ENCODE data around the gene GPR39.

Gene GPR39

DNA sequence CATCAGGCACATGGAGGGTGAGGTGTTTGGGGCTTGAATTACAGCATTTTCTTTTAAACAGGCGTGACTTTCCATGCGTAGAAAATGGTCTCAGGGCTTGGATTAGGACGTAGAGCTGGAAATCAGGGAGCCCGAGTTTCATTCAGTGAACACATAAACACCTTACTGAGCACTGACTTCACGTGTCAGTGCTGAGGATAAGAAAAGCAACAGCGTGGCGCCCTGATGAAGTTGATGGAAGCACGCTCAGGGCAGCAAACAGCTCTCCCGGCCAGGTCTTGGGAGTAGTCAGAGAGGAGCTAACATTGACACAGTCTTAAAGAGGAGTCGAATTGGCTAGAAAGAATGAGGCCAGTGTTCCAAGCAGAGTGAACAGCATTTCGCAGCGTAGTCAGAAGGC is 142.7 kb downstream of the GPR39 start:
- in situ Hi-C loops (cut with MboI; ENCODE audit: low sequenced_read_pairs), result no loop called here

DNA sequence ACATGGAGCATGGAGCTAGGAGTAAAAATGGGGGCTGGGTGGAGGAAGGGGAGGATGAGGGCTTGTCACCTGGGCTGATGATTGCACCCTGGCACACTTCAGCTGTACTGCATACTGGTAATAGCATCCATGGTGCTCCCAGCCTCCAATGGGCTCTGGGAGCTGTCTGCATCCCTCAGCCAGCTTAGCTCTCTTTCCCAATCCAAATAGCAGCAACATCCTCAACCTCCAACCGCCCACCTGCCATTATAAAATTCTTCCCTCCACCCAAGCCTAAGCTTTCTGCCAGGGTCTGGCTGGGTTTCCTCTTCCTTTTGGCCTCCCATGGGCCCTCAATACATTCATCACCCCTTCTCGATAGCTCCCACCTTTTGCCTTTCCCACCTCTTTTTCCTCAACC is 143.3 kb downstream of the GPR39 start:
- in situ Hi-C loops (cut with MboI; ENCODE audit: low sequenced_read_pairs), result no loop called here

DNA sequence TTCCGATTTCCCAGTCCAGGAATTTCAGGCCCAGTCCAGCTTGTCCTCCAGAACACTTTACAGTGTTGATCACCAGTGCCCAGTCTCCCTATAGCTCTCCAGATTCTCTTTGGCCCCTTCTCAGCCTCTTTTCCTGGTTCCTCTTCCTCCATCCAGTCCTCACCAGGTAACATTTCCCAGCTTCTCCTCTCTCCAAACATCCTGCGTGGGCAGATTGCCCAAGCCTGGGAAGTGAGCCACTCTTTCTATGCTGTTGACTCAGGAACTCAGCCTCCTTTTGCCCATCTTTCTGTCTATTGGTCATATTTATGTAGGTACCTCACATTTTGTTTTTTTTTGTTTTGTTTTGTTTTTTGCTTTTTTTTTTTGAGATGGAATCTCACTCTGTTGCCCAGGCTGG is 144.0 kb downstream of the GPR39 start:
- in situ Hi-C loops (cut with MboI; ENCODE audit: low sequenced_read_pairs), result no loop called here

GRCh38 chr2:132562245-132562644 is 145.6 kb downstream of the GPR39 start:
- in situ Hi-C loops (cut with MboI; ENCODE audit: low sequenced_read_pairs), result no loop called here

GRCh38 chr2:132564065-132564464 is 147.5 kb downstream of the GPR39 start:
- in situ Hi-C loops (cut with MboI; ENCODE audit: low sequenced_read_pairs), result no loop called here

DNA sequence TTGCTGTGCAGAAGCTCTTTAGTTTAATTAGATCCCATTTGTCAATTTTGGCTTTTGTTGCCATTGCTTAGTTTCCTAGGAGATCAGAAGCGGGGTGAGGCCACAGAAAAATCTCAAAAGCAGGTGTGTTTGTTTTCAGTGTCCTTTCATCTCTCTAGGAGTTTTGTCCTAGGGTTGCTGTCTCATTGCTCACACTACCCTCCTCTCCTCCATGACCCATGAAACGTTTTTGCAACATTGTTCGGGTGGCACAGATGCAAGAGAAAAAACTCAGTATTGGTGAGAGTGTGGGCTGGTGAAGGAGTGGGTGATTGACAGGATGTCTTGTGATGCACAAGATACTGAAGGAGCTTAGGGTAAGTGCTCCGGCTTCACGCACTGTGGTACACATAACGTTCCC is 149.8 kb downstream of the GPR39 start:
- in situ Hi-C loops (cut with MboI; ENCODE audit: low sequenced_read_pairs), result no loop called here

GRCh38 chr2:132567682-132568081 is 151.1 kb downstream of the GPR39 start:
- in situ Hi-C loops (cut with MboI; ENCODE audit: low sequenced_read_pairs), result no loop called here

GRCh38 chr2:132568656-132569055 is 152.1 kb downstream of the GPR39 start:
- in situ Hi-C loops (cut with MboI; ENCODE audit: low sequenced_read_pairs), result no loop called here

GRCh38 chr2:132573444-132574007 is 156.9 kb downstream of the GPR39 start:
- in situ Hi-C loops (cut with MboI; ENCODE audit: low sequenced_read_pairs), result no loop called here

- in situ Hi-C loops (cut with MboI; ENCODE audit: low sequenced_read_pairs), result no loop called here
Observed at GRCh38 chr2:132577686-132578085, 161.1 kb downstream of the GPR39 start.

DNA sequence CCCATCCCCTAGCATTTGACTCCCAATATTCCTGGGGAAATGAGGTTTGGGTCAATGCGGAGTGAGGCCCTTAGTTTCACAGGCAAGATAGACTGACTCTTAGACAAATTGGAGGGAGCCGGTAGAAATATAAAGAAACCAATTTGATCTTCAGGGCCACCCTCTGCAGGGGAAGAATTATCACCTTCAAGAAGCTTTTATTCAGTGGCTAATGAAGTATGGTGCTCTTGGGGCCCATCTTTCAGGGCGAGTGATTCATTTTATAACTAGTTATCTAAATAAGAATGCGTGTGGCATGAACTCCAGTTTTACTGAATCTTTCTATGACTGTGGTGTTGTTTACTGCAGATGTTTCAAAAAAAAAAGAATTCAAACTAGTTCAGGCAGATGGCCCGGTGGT is 165.0 kb downstream of the GPR39 start:
- in situ Hi-C loops (cut with MboI; ENCODE audit: low sequenced_read_pairs), result no loop called here

- in situ Hi-C loops (cut with MboI; ENCODE audit: low sequenced_read_pairs), result no loop called here
Observed at GRCh38 chr2:132581991-132582738, 165.6 kb downstream of the GPR39 start.

- in situ Hi-C loops (cut with MboI; ENCODE audit: low sequenced_read_pairs), result no loop called here
Observed at GRCh38 chr2:132583666-132584360, 167.2 kb downstream of the GPR39 start.

DNA sequence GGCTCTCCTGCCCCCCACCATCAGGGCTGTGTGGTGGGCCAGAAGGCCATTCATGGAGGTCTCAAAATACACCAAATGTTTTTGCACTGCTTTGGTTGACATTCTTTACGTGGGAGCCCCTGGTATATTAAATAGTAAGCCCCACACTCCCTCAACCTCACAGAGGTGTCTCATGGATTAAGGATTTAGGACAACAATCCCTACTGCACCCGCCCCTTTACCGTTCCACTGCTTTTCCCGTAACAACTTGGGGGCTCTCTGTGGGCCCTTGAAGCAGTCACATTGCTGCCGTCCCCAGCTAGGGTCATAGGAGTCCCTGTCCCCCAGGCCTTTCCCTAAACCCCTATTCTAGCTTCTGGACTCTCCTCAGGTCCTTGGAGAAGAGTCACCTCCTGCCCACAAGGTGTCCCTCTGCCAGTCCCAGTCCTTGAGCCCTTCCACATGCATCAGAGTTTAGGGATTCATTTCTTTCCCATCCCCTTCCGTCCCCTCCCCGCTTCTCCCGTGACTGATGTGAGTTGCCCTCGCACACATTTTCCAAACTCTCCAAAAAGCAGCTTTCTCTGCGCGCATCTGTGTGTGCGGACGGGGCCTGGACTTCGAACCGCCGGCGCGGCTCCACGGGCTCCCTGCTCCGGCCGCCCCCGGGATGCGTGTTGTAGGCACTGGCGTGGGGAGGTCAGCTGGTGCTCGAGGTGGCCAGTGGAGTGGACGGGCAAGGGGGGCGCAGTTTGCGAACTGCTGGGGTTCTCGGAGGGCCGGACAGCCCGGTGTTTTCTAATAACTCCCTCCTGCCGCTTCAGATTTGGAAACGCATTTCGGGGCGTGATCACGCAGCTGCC is 168.6 kb downstream of the GPR39 start:
- in situ Hi-C loops (cut with MboI; ENCODE audit: low sequenced_read_pairs), result no loop called here

DNA sequence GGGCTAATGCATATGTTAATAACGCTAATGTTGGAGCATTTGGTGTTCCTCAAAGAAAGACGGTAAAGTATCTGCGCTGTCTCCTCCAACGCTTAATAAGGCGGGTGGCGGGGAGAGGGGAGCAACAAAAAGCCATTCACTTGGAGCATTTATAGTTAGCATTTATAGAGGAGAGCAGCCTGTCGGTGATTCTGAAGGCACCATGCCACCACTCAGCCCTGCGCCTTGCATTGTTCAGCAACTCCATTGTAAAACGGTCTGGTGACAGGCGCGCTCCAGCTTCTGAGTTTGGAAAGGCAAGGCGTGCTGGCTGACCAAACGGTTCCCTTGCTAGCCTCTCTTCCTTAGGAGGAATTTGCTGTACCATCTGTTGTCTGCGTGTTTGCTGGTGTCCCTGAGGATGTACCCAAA is 169.5 kb downstream of the GPR39 start:
- in situ Hi-C loops (cut with MboI; ENCODE audit: low sequenced_read_pairs), result no loop called here

DNA sequence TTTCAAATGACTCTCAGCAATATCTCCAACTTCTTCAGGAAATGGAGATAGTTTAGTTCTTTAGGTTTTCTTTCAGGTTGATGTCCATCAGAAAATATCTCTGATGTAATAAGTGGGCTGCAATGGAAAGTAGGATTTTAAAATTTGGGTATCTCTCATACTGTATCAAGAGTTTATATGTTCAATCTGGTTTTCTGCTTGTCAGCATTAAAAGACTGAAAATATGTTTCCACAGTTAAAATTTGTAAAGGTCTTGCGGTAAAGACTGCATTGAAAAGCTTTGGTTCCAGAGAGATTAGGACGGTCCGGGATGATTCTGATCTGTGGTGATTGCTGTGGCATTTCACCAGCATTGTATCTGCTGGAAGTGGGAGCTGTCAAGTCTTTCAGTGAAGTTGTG is 170.2 kb downstream of the GPR39 start:
- in situ Hi-C loops (cut with MboI; ENCODE audit: low sequenced_read_pairs), result no loop called here

DNA sequence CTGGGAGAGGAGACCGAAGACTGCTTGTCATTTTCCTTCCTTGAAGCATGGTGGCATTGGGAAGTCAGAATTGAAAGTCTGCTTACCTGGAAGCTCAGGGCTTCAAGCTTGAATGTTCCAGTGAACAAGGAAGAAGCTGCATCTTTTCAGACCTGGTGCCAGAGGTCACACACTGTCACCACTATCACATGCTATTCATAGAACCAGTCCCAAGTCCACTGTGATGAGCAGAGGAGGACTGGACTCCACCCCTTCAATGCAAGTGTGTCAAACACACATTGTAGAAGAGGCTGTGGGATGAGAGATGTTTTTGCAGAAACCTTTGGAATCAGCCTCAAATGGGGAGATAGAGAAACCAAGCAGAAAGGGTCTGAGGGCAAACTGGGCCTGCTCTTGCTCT is 172.0 kb downstream of the GPR39 start:
- in situ Hi-C loops (cut with MboI; ENCODE audit: low sequenced_read_pairs), result no loop called here

DNA sequence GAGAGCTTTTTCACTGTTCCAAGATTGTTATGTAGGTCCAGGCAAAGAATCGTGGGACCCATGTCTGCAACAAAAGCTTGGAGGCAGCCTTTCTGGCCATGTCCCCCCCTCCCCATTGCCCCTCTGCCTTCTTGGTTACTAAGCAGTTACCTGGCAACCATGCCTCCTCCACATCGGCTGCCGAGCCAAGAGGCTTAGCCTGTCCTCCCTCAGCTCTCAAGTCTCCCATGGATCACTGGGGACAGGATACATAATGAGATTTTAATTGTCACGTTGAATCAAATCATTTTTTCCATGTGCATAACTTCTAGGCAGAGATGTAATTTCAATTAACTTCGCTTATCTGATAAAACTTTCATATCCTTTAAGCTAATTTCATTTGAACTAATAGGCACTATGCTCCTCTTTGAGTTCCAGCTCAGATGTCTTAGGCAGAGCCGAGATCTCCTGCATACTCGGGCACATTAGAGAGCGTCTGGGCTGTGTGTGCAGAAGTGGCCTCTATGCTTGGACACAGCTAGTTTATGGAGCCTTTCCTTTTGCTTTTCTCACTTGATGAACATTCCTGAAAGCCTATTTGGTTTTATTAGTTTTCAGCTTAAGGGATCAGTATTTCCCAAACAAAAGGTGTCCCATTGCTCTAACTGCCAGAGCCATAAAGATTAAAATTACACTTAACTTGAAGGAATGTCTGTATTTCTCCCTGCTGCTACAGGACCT is 172.7 kb downstream of the GPR39 start:
- in situ Hi-C loops (cut with MboI; ENCODE audit: low sequenced_read_pairs), result no loop called here

- in situ Hi-C loops (cut with MboI; ENCODE audit: low sequenced_read_pairs), result no loop called here
Observed at GRCh38 chr2:132589966-132590365, 173.4 kb downstream of the GPR39 start.

DNA sequence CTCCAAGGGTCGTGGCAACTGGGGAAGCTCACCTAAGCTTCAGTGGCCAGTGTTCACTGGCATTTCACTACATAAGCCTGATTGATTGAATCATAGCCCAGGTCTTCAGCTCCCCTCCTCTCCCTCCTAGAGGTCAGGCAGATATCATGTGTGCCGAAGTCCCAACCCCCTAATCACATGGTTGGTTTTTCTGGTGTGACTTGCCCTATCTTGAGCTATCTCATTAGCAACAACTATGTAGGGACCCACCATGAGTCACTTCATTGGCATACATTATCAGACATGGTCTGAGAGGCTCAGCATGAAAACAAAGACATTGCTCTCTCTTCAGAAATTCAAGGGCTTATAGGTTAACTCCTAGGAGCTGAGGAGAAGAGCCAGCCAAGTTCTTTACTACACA is 176.6 kb downstream of the GPR39 start:
- in situ Hi-C loops (cut with MboI; ENCODE audit: low sequenced_read_pairs), result no loop called here

DNA sequence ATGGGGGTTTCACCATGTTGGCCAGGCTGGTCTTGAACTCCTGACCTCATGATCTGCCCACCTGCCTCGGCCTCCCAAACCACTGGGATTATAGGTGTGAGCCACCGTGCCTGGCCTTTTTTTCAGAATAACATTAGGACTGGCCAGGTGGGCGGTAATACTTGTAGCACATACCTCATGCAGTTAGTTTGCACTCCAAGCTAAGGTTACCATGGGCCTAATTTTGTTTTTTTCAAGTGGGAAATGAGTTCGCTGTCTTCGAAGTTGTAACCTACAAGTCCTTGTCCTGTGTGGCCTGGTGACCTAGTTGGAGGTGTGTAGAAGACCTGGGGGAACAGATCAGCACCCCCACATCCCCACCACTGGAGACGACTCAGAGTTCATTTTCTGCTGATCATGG is 178.6 kb downstream of the GPR39 start:
- in situ Hi-C loops (cut with MboI; ENCODE audit: low sequenced_read_pairs), result no loop called here

Measured in HL-60/S4 treated with phorbol 12-myristate 13-acetate at 8.2 ng/mL for 4 days and 3 days (cell line).